Thoracic aorta (tissue), 2 donors: Measurements from ENCODE around the gene KDM7A. TPM values are rescaled to one million over a fixed set of nuclear protein-coding genes. Genes with fewer than 3 reads are reported as not detected.

Experiments used
- ATAC-seq: fragments of 150-250 bp; one replicate; pipeline ENCODE4 v1.8.0; 2017; ENCODE audit warnings: low read depth; ENCODE audit not compliant: insufficient number of reproducible peaks, low FRiP score
- DNase-seq: peaks from one replicate; pipeline ENCODE4 v3.0.0-alpha.2; 2020; ENCODE audit warnings: low spot score
- H3K27ac ChIP-seq, 2 donors: fragments of 200-600 bp; sonication (generic); 1 replicate in 1 of 2; 2 replicates in 1 of 2; pipeline ENCODE4 v1.5.1; 2016; ENCODE audit warnings: mild to moderate bottlenecking in 2 of 2, moderate library complexity in 2 of 2
- H3K27me3 ChIP-seq: fragments of 200-600 bp; sonication (generic); replicated peaks from 2 replicates; pipeline ENCODE4 v1.6.0; 2016; ENCODE audit warnings: mild to moderate bottlenecking; ENCODE audit not compliant: insufficient read depth
- H3K36me3 ChIP-seq: fragments of 200-600 bp; sonication (generic); one replicate; pipeline ENCODE4 v1.5.1; 2016
- H3K4me1 ChIP-seq, 2 donors: fragments of 200-600 bp; sonication (generic); 1 replicate in 1 of 2; 2 replicates in 1 of 2; pipeline versions ENCODE4 v1.5.1 to v1.6.0; 2016; ENCODE audit warnings: low read depth in 2 of 2, mild to moderate bottlenecking in 1 of 2; ENCODE audit not compliant: control insufficient read depth in 1 of 2
- H3K4me3 ChIP-seq: fragments of 200-600 bp; sonication (generic); 2 replicates; pipeline ENCODE4 v1.5.1; 2016; ENCODE audit warnings: mild to moderate bottlenecking
- H3K9me3 ChIP-seq: fragments of 200-600 bp; sonication (generic); 2 replicates; pipeline ENCODE4 v1.5.1; 2016
- total RNA-seq, 2 donors: library from RNA; depleted of rRNA; stranded (reverse); fragments of >200 nt; gene quantifications; one replicate each; pipeline versions ENCODE4 v1.1.0 to v1.2.3, GENCODE V29; 2016
- TF ChIP-seq, protein P1 (sequence below): fragments of 200-600 bp; sonication (generic); IDR thresholded peaks from one replicate; pipeline ENCODE4 v1.5.1; 2019; ENCODE audit warnings: antibody characterized with exemption

KDM7A gene
- total RNA-seq, 2 donors from 2014 or later, result 27.9 to 42.7 TPM

GRCh38 chr7:140039896-140040295 lies 136.9 kb downstream of the KDM7A start:
- no peak for DNase-seq
- no peak for ATAC-seq

GRCh38 chr7:140039066-140039465 lies 137.7 kb downstream of the KDM7A start:
- no peaks in the 10 kb centered on the region for H3K9me3 ChIP-seq
- no peaks in the 10 kb centered on the region for H3K27me3 ChIP-seq
- TF ChIP-seq, protein P1, sequence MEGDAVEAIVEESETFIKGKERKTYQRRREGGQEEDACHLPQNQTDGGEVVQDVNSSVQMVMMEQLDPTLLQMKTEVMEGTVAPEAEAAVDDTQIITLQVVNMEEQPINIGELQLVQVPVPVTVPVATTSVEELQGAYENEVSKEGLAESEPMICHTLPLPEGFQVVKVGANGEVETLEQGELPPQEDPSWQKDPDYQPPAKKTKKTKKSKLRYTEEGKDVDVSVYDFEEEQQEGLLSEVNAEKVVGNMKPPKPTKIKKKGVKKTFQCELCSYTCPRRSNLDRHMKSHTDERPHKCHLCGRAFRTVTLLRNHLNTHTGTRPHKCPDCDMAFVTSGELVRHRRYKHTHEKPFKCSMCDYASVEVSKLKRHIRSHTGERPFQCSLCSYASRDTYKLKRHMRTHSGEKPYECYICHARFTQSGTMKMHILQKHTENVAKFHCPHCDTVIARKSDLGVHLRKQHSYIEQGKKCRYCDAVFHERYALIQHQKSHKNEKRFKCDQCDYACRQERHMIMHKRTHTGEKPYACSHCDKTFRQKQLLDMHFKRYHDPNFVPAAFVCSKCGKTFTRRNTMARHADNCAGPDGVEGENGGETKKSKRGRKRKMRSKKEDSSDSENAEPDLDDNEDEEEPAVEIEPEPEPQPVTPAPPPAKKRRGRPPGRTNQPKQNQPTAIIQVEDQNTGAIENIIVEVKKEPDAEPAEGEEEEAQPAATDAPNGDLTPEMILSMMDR, result no peak
- DNase-seq (no peak), ATAC-seq (no peak)
- H3K4me3 ChIP-seq, result no peak overlapping the region
- no peaks in the 10 kb centered on the region for H3K4me1 ChIP-seq
- peaks cover 16% of the 10 kb centered on the region for H3K36me3 ChIP-seq
- no peak overlapping the region for H3K27ac ChIP-seq

More at GRCh38 chr7:140039896-140040295, 136.9 kb downstream of the KDM7A start:
- H3K27me3 ChIP-seq, result no peaks in the 10 kb centered on the region
- no peaks in the 10 kb centered on the region for H3K4me1 ChIP-seq
- no peak overlapping the region for H3K4me3 ChIP-seq
- no peaks in the 10 kb centered on the region for H3K9me3 ChIP-seq
- TF ChIP-seq, protein P1, result no peak
- H3K27ac ChIP-seq, result no peak overlapping the region
- H3K36me3 ChIP-seq, result peaks cover 16% of the 10 kb centered on the region

DNA sequence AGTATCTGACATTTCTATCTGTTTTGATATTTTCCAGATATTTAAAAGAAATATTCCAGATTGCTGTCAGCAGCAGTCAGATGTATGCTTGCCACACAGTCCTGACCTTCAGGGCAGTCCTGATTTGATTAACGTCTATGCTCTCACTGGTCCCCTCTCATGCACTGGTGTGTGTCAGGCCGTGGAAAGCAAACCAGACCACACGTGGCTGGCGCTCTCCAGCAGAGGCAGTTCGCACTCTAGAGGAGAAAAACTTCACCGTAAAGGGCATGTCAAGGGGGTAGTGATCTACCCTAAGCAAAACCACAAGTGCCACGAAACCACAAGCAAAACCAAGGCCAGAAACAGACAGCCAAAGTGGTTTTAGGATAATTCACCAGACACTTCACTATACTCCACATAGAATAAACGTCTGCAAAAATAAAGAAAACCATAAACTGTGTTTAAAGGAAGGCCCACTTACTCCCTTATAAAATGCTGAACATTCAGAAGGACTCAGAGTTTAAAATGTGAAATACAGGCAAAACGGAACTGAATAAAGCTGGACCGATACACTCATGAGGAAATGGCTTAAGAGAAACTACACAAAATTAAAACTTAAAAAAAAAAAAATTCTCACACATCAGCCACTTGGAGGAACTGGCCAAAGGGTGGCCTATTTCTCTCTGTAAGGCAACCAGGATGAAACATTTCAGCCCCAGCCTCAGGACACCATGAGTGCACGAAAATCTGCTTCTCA lies 140.4 kb downstream of the KDM7A start:
- H3K36me3 ChIP-seq, result peaks cover 22% of the 10 kb centered on the region
- H3K9me3 ChIP-seq, result no peaks in the 10 kb centered on the region
- ATAC-seq (no peak), DNase-seq (no peak)
- no peak overlapping the region for H3K27ac ChIP-seq
- no peaks in the 10 kb centered on the region for H3K4me1 ChIP-seq
- TF ChIP-seq, protein P1, result no peak
- no peaks in the 10 kb centered on the region for H3K27me3 ChIP-seq
- H3K4me3 ChIP-seq, result no peak overlapping the region

DNA sequence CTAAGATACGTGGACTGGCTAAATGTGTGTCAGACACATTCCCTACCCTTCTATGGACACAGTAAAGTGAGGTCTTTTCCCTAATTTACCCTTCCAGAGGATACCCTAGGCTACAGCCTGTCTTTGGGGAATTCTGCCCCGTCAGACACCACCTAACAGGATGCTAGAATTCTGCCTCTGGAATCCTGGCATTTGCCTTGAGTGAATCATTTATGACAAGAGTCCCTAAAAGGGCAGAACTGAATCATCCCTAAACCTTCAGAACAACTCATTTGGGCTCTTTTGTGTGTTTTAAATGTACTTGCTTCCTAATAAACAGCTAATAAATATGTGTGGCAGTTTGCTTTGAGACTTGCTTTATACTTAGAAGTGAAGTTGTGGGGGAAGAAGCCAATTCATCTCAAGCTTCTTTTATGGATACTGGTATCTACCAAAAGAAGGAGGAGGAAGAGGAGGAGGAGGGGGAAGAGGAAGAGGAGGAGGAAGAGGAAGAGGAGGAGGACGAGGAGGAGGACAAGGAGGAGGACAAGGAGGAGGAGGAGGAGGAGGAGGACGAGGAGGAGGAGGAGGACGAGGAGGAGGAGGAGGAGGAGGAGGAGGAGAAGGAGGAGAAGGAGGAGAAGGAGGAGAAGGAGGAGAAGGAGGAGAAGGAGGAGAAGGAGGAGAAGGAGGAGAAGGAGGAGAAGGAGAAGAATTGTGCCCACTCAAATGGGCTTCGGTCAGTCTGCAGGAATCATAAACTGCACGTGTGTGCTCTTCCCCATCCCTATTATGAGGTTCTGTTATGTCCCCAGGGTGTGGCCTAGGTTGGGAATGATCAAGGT lies 141.2 kb downstream of the KDM7A start:
- no peaks in the 10 kb centered on the region for H3K9me3 ChIP-seq
- DNase-seq, result no peak
- TF ChIP-seq, protein P1, result no peak
- no peaks in the 10 kb centered on the region for H3K4me1 ChIP-seq
- no peaks in the 10 kb centered on the region for H3K27me3 ChIP-seq
- no peak for ATAC-seq
- H3K36me3 ChIP-seq, result peaks cover 22% of the 10 kb centered on the region
- H3K27ac ChIP-seq, result no peak overlapping the region
- H3K4me3 ChIP-seq, result no peak overlapping the region

Other genes starting within 250 kb of the KDM7A start
- gene PARP12, start 114.0 kb downstream of the KDM7A start, total RNA-seq, result 10 to 100 TPM; 51.6 to 53.1 TPM
- 10 to 100 TPM; 66.5 to 83.2 TPM for gene SLC37A3, start 221.5 kb upstream of the KDM7A start, total RNA-seq
- not detected for gene RAB19, start 227.1 kb upstream of the KDM7A start, total RNA-seq